Muscle of arm (tissue), 12 donors: ENCODE data around the gene ILF2. TPM values are rescaled to one million over a fixed set of nuclear protein-coding genes. Genes with fewer than 3 reads are reported as not detected.
A peak's percentile ranks its signal among the peaks of the same experiment; 100 is the strongest.
"Not testable (repeated sequence)": the region's sequence is repeated elsewhere in the genome, so short reads cannot be mapped to it uniquely, and the experiment has no call there.

Experiments
- DNase-seq: peaks from one replicate; pipeline ENCODE4 v3.0.0-alpha.2; 2013
- polyA plus RNA-seq, 12 donors: library from polyadenylated mRNA; unstranded; fragments of 120-200 nt; gene quantifications; one replicate each; pipeline ENCODE4 v1.2.1, GENCODE V29; 2013; ENCODE audit not compliant: insufficient read length in 12 of 12

ILF2 gene
- polyA plus RNA-seq, 12 donors = 131 to 211 (median 169) TPM; not detected in 1

DNA sequence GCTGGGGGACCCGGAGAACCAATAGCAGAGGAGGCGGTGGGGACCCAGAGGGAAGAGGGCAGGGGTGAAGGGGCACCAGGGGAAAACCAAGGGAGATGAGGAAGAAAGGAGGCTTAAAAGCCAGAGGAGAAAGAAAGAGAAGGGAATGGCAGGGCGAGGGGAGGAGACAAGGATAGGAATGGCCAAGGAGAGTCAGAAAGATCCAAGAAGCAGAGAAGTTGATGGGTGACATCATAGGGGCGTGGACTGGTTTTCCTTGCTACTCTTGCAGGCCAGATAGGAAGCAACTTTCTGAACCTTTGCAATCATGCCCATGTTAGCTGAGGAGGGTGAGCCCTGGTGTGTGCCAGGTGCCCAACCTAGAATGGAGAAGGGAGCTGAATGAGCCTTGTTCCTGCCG lies 13.1 kb upstream of the ILF2 start:
- no peak for DNase-seq

- no peak for DNase-seq
Observed at GRCh38 chr1:153682730-153683129, 11.9 kb upstream of the ILF2 start.

GRCh38 chr1:153680120-153680403 lies 9.3 kb upstream of the ILF2 start:
- no peak for DNase-seq

- no peak for DNase-seq
Observed at GRCh38 chr1:153679337-153680119, 8.7 kb upstream of the ILF2 start.

DNA sequence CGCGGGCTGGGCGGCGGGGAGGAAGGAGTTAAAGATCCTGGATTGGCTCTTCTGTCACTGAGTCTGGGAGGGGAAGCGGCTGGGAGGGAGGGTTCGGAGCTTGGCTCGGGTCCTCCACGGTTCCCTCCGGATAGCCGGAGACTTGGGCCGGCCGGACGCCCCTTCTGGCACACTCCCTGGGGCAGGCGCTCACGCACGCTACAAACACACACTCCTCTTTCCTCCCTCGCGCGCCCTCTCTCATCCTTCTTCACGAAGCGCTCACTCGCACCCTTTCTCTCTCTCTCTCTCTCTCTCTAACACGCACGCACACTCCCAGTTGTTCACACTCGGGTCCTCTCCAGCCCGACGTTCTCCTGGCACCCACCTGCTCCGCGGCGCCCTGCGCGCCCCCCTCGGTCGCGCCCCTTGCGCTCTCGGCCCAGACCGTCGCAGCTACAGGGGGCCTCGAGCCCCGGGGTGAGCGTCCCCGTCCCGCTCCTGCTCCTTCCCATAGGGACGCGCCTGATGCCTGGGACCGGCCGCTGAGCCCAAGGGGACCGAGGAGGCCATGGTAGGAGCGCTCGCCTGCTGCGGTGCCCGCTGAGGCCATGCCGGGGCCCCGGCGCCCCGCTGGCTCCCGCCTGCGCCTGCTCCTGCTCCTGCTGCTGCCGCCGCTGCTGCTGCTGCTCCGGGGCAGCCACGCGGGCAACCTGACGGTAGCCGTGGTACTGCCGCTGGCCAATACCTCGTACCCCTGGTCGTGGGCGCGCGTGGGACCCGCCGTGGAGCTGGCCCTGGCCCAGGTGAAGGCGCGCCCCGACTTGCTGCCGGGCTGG lies 7.9 kb upstream of the ILF2 start, which contains the start of gene NPR1:
Gene NPR1, plus strand, starts transcription at position 170 of the 818 bp plus-strand sequence. Its CDS starts 421 bp downstream, at position 591.
- DNase-seq = no peak

DNA sequence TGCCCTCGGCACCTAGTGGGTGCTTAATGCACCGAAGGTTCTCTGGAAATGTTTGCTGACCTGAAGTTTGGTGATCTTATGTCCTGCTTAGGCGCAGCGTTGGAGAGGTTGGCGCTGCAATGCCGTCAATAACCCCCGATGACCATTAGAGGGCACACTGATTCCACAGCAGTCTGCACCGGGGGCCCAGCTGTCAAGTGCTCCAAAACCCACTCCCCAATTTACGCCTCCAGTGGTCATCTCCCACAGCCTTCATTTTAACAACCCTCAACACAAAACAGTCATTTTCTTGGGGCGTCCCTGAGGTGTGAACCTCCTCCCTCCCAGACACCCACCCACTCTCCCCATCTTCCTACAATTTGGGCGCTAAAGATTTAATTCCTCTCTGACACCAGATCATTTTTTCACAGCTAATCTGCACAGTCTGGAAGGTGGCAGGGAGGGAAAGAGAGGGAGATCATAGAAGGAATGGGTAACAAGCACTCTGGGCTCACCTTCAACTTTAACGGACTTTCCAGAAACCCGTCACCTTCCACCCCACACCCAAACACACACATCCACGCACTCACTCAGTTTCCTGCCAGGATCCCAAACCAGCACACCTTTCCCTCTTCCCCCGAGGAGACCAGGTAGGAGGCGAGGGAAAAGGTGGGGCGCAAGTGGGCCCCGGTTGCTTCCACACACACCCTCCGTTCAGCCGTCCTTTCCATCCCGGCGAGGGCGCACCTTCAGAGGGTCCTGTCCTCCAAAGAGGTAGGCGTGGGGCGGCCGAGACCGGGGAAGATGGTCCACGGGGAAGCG lies 7.1 kb upstream of the ILF2 start:
- no peak for DNase-seq

DNA sequence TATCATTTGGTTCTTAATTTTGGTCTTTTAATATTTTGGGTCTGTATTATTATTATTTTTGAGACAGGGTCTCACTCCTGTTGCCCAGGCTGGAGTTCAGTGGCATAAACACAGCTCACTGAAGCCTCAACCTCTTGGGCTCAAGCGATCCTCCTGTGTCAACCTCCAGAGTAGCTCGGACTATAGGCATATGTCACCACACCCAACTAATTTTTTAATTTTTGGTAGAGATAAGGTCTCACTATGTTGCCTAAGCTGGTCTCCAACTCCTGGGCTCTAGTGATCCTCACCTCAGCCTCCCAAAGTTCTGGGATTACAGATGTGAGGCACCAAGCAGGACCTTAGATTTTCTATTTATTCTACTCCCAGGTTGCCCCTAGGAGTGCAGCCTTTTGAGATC lies 2.7 kb upstream of the ILF2 start:
- DNase-seq = no peak

GRCh38 chr1:153671628-153672353 lies 998 bp upstream of the ILF2 start:
- not testable (repeated sequence) for DNase-seq

GRCh38 chr1:153670257-153670858 lies 435 bp downstream of the ILF2 start:
- DNase-seq = no peak

- no peak for DNase-seq
Observed at GRCh38 chr1:153669606-153670005, 1.2 kb downstream of the ILF2 start.

- DNase-seq = not testable (repeated sequence)
Observed at GRCh38 chr1:153668672-153669071, 2.1 kb downstream of the ILF2 start.

DNA sequence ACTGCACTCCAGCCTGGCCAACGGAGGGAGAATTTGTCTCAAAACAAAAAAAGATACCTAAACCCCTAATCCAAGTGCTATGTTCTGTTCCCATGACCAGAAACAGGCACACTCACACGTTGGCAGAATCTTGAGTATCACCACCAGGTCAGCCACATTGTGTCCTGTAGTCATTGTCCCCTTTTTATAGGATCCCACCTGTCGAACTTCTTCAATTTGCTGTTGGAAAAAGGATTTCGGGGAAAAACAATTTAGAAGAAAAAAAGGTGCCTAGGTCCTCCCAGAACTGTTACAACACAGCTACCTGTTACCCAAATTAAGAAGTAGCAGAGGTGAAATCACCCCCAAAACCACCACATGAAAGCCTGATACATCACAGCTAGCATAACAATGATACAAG lies 3.4 kb downstream of the ILF2 start:
- no peak for DNase-seq

GRCh38 chr1:153663211-153663610 lies 7.6 kb downstream of the ILF2 start:
- DNase-seq = no peak

- DNase-seq = no peak
Observed at GRCh38 chr1:153662269-153662668, 8.5 kb downstream of the ILF2 start.

DNA sequence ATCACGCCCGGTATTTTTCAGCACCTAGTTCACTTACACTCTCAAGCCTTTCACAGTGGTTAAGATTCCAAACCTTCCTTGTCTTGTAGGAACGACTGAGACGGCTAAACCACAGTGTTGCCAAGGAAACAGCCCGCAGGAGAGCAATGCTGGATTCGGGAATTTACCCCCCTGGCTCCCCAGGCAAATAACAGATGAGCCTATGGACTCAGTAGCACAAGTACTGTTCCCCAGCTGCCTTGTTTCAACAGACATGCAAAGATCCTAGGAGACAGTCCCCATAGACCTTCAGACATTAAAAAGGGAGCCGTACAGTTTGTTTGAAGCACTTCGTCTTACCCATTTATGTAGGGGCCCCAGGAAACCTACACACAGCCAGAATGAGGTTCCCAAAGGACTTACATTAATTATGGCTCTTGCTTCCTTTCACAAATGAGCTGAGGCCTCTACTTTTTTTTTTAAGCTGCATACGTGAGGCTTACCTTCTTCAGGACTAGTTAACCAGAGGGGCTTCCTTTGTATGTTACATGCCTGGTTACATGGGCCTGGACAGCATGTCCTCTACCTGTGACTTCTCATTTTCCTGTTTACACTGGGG lies 9.6 kb downstream of the ILF2 start:
- DNase-seq = no peak

DNA sequence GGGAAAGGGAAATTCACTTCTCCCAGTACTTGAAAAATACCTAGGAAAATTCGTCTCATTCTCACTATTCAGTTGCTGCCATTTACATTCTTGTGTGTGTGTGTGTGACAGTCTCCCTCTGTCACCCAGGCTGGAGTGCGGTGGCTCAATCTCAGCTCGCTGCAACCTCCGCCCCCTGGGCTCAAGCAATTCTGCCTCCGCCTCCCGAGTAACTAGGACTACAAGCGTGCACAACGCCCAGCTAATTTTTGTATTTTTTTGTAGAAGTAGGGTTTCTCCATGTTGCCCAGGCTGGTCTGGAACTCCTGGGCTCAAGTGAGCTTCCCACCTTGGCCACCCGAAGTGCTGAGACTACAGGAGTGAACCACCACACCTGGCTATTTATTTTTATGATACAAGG lies 11.1 kb downstream of the ILF2 start:
- no peak for DNase-seq

- no peak for DNase-seq
Observed at GRCh38 chr1:153659175-153659534, 11.6 kb downstream of the ILF2 start.

DNA sequence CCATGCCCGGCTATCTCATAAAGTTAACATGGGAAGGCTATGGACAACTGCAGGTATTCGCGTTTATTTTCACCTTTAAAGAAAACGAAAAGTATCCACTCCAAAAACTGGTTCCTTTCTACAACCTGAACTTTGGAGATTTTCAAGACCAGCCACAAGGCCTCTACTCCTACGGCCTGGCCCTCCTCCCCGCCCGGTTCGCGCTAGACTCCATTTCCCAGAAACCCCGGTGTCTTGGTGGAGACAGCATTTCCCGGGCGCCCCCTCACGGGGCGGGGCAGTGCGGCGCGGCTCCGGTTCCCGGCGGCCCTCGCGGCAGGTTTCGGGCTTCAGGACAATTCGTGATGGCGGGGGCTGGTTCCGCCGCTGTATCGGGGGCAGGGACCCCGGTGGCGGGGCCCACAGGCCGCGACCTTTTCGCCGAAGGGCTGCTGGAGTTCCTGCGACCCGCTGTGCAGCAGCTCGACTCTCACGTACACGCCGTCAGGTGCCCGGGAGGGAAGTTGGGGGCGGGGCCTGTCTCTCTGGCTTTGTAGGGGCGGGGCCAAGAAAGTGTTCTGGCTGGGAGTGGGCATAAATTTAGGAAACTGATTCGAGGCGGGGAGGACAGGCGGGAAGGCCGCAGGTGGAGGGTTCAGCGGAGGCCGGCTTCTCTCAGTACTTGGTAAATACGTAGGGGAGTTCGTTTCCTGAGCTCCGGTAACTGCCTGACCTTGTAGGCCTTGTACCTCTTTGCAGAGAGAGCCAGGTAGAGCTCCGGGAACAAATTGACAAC lies 12.2 kb downstream of the ILF2 start, which contains the start of gene SNAPIN:
Gene SNAPIN, plus strand, starts transcription at position 304 of the 775 bp plus-strand sequence. Its CDS starts 41 bp downstream, at position 345.
- DNase-seq = peak; percentile 94

DNA sequence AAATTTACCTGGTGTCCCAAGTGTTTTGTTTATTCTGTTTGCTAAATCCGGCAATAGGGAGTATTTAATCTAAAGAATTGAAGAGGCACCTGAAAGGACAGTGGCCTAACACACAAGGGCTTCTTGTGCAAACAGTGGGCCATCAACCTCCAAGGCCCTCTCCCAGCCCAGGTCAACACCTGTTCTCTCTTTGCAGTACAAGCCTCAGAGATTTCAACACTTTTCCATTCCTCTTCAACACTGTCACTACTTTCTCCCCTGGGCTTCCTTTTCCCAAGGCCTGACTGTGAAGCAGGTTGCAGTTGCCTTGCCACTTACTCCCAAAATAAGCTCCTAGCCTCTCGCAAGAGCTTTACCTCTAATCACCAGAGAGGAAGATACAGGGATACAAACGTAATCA lies 15.5 kb downstream of the ILF2 start:
- no peak for DNase-seq
